Activated T-helper 1 cell treated with anti-CD3 and anti-CD28 coated beads, Interleukin-2, amount 50 U/mL, for 16 hours (primary cell): ENCODE measurements around the gene ZBTB47.

ENCODE experiments used
- DNase-seq, 2 donors: peaks; one replicate each; pipeline ENCODE4 v3.0.0-alpha.2; 2020; ENCODE audit warnings: low read depth in 1 of 2, low spot score in 1 of 2

Gene ZBTB47

GRCh38 chr3:42711491-42712343 lies 58.2 kb downstream of the ZBTB47 start:
- DNase-seq: no peak

- DNase-seq: no peak
Observed at GRCh38 chr3:42712344-42712648, 58.8 kb downstream of the ZBTB47 start.

GRCh38 chr3:42712688-42713372 lies 59.3 kb downstream of the ZBTB47 start:
- no peak for DNase-seq

- no peak for DNase-seq
Observed at GRCh38 chr3:42713747-42714146, 60.2 kb downstream of the ZBTB47 start.

- DNase-seq: no peak
Observed at GRCh38 chr3:42714171-42714852, 60.8 kb downstream of the ZBTB47 start.
